K562 (cell line): ENCODE results near the gene HPCAL1. TPM values are rescaled to one million over a fixed set of nuclear protein-coding genes. Genes with fewer than 3 reads are reported as not detected.

Experiments
- ATAC-seq: fragments of 200-7000 bp; cut with Tn5 transposase; 3 replicates; pipeline ENCODE4 v1.9.1; 2020; ENCODE audit warnings: moderate library complexity
- BruUV-seq: library from RNA; stranded (reverse); fragments of 400-500 nt; replicated peaks from 2 replicates; lab custom pipeline; 2021; lab: Mats Ljungman, UMichigan
- CTCF ChIA-PET: fragments of 300-600 bp; formaldehyde crosslinking; extraction: SDS; loops from one replicate; lab custom pipeline; 2021; ENCODE audit warnings: low intra/inter-chr PET ratio; lab: Yijun Ruan, JAX
- POLR2A ChIA-PET: fragments of 300-600, 350-650 bp; sonication (Branson Sonifier 250); formaldehyde crosslinking; extraction: SDS; loops from one replicate; lab custom pipeline; 2021; ENCODE audit warnings: antibody characterized with exemption, inconsistent platforms; lab: Yijun Ruan, JAX
- DNase-seq, 4 experiments: peaks; one replicate each; pipeline versions ENCODE4 v3.0.0 to v3.0.0-alpha.2; 2011 to 2018; ENCODE audit warnings: low spot score in 3 of 4, mixed read lengths in 3 of 4; ENCODE audit errors: extremely low read depth in 1 of 4
- FAIRE-seq: peaks from 2 replicates; lab custom pipeline; 2011; peaks lifted over from hg19 to GRCh38; lab: Jason Lieb, UNC
- H2AFZ ChIP-seq: 2 replicates; pipeline ENCODE4 v1.6.0; 2011; ENCODE audit warnings: low read depth, low read length, control low read depth, inconsistent platforms
- H3K27ac ChIP-seq: fragments of 200-600 bp; 3 replicates; pipeline ENCODE4 v1.8.0; 2011; ENCODE audit warnings: low read depth, mild to moderate bottlenecking, control low read depth, inconsistent platforms, low read length, moderate library complexity, mixed read lengths; ENCODE audit errors: extremely low read depth
- H3K27me3 ChIP-seq, 2 experiments: fragments of 300-600 bp in 1 of 2; 2 replicates in 1 of 2; 3 replicates in 1 of 2; pipeline versions ENCODE4 v1.6.0 to v1.8.0; 2011; ENCODE audit warnings: inconsistent platforms in 2 of 2, low read length in 2 of 2, mild to moderate bottlenecking in 1 of 2, mixed read lengths in 1 of 2, moderate library complexity in 1 of 2; ENCODE audit not compliant: control insufficient read depth in 2 of 2, insufficient read depth in 2 of 2
- H3K36me3 ChIP-seq: fragments of 300-600 bp; 3 replicates; pipeline ENCODE4 v1.8.0; 2011; ENCODE audit warnings: mild to moderate bottlenecking, low read length, inconsistent platforms; ENCODE audit not compliant: control insufficient read depth, insufficient read depth
- H3K4me1 ChIP-seq, 2 experiments: fragments of 200-600 bp in 1 of 2; replicated peaks in 1 of 2; 2 replicates in 1 of 2; 3 replicates in 1 of 2; pipeline versions ENCODE4 v1.5.1 to v1.8.0; 2011; ENCODE audit warnings: inconsistent platforms in 2 of 2, low read length in 2 of 2, mild to moderate bottlenecking in 1 of 2, mixed read lengths in 1 of 2, moderate library complexity in 1 of 2; ENCODE audit not compliant: control insufficient read depth in 2 of 2, insufficient read depth in 2 of 2
- H3K4me2 ChIP-seq: 2 replicates; pipeline ENCODE4 v1.6.1; 2011; ENCODE audit warnings: low read length, control low read depth, inconsistent platforms, mixed read lengths; ENCODE audit not compliant: insufficient read depth
- H3K4me3 ChIP-seq: fragments of 200-600 bp; sonication (generic), shearing (Covaris generic); 2 replicates; pipeline ENCODE4 v1.5.1; 2016; ENCODE audit warnings: control low read depth, inconsistent platforms
- H3K79me2 ChIP-seq: fragments of 200-600 bp; 3 replicates; pipeline ENCODE4 v1.8.0; 2011; ENCODE audit warnings: low read length, inconsistent platforms; ENCODE audit not compliant: control insufficient read depth, insufficient read depth
- H3K9ac ChIP-seq, 2 experiments: 2 replicates each; pipeline versions ENCODE4 v1.6.0 to v1.6.1; 2011; ENCODE audit warnings: low read depth in 2 of 2, low read length in 2 of 2, control low read depth in 1 of 2, inconsistent platforms in 1 of 2, mild to moderate bottlenecking in 1 of 2, mixed read lengths in 1 of 2; ENCODE audit not compliant: insufficient read depth in 1 of 2
- H3K9me1 ChIP-seq: one replicate; pipeline ENCODE4 v1.6.0; 2011; ENCODE audit warnings: inconsistent platforms, mild to moderate bottlenecking, low read length, moderate library complexity; ENCODE audit not compliant: control insufficient read depth, insufficient read depth
- H3K9me3 ChIP-seq: replicated peaks from 2 replicates; pipeline ENCODE4 v1.5.1; 2011; ENCODE audit warnings: low read depth, low read length, inconsistent platforms; ENCODE audit not compliant: control insufficient read depth, insufficient read depth
- H4K20me1 ChIP-seq: replicated peaks from 2 replicates; pipeline ENCODE4 v1.6.1; 2011; ENCODE audit warnings: low read length, inconsistent platforms, mixed read lengths; ENCODE audit not compliant: control insufficient read depth, insufficient read depth
- CBX5 ChIP-seq: IDR thresholded peaks from 2 replicates; pipeline ENCODE4 v1.6.1; 2014; ENCODE audit warnings: low read depth, borderline replicate concordance
- CGGBP1 ChIP-seq: fragments of 250-450 bp; sonication (Bioruptor Pico); IDR thresholded peaks from 2 replicates; pipeline ENCODE4 v1.9.0; 2021; ENCODE audit warnings: mild to moderate bottlenecking
- FOXO4 ChIP-seq: fragments of 450-650 bp; formaldehyde crosslinking; IDR thresholded peaks from 2 replicates; pipeline ENCODE4 v1.4.0; 2020; ENCODE audit warnings: mild to moderate bottlenecking, moderate library complexity
- JUNB ChIP-seq: fragments of 450-650 bp; formaldehyde crosslinking; conservative IDR thresholded peaks from 2 replicates; pipeline ENCODE4 v1.4.0; 2020; ENCODE audit warnings: mild to moderate bottlenecking
- MCM2 ChIP-seq: fragments of 450-650 bp; IDR thresholded peaks from 2 replicates; pipeline ENCODE4 v1.6.1; 2017; ENCODE audit warnings: low read depth, mild to moderate bottlenecking
- NR2C2 ChIP-seq, 2 experiments: fragments of 200-800 bp in 1 of 2; sonication (Bioruptor generic) in 1 of 2; sonication (generic) in 1 of 2; formaldehyde crosslinking in 1 of 2; IDR thresholded peaks; 2 replicates each; pipeline versions ENCODE4 v1.6.1 to v1.8.0; 2016 to 2022; ENCODE audit warnings: mild to moderate bottlenecking in 1 of 2, missing compliant biosample characterization in 1 of 2, missing genetic modification characterization in 1 of 2, missing genetic modification reagents in 1 of 2
- PATZ1 ChIP-seq: fragments of 250-450 bp; sonication (Bioruptor Pico); IDR thresholded peaks from 2 replicates; pipeline ENCODE4 v1.5.0; 2020; ENCODE audit warnings: mild to moderate bottlenecking, borderline replicate concordance
- SREBF1 ChIP-seq: fragments of 150-350 bp; IDR thresholded peaks from 2 replicates; pipeline ENCODE4 v1.6.1; 2014; ENCODE audit warnings: antibody characterized with exemption, low read depth, low read length, borderline replicate concordance
- SREBF2 ChIP-seq: sonication (generic); formaldehyde crosslinking; IDR thresholded peaks from 2 replicates; pipeline ENCODE4 v1.4.0; 2020; ENCODE audit warnings: mild to moderate bottlenecking, missing genetic modification reagents
- TGIF2 ChIP-seq: sonication (generic); formaldehyde crosslinking; IDR thresholded peaks from 2 replicates; pipeline ENCODE4 v1.8.1; 2022; ENCODE audit warnings: mild to moderate bottlenecking, missing genetic modification reagents, moderate library complexity
- U2AF1 ChIP-seq: fragments of 200-400 bp; formaldehyde crosslinking; optimal IDR thresholded peaks from 2 replicates; pipeline ENCODE3; 2017; ENCODE audit warnings: mild to moderate bottlenecking, low read depth, low read length, moderate library complexity
- ZC3H11A ChIP-seq: IDR thresholded peaks from 2 replicates; pipeline ENCODE4 v1.6.1; 2012; ENCODE audit warnings: low read depth, low read length, improper control_type of control experiment
- ZNF232 ChIP-seq: sonication (generic); formaldehyde crosslinking; IDR thresholded peaks from 2 replicates; pipeline ENCODE4 v1.8.0; 2022; ENCODE audit warnings: mild to moderate bottlenecking, missing genetic modification reagents
- ZNF592 ChIP-seq: fragments of 450-650 bp; IDR thresholded peaks from 2 replicates; pipeline ENCODE4 v1.6.1; 2017; ENCODE audit warnings: antibody characterized with exemption, mild to moderate bottlenecking
- ZNF695 ChIP-seq: fragments of 450-650 bp; formaldehyde crosslinking; IDR thresholded peaks from 2 replicates; pipeline ENCODE4 v1.4.0; 2020; ENCODE audit warnings: mild to moderate bottlenecking, moderate library complexity
- WGBS: fragments of 100-300 bp; shearing (Covaris generic); methylation state at CpG from one replicate; pipeline ENCODE4 v1.1.6; 2016; ENCODE audit warnings: low coverage, mixed read lengths; ENCODE audit not compliant: insufficient coverage; ENCODE audit errors: missing lambda C conversion rate; 5-methylcytosine and 5-hydroxymethylcytosine counted together
- in situ Hi-C: fragments of 300-500 bp; cut with MboI; formaldehyde crosslinking; loops from 4 replicates; pipeline ENCODE4 v1.15.0; 2018; ENCODE audit warnings: inconsistent platforms, mixed read lengths
- intact Hi-C: fragments of 100-400 bp; cut with micrococcal nuclease; formaldehyde crosslinking; loops from 2 replicates; pipeline ENCODE4 v1.14.2; 2022
- polyA plus RNA-seq, 8 experiments: library from polyadenylated mRNA; depleted of rRNA in 4 of 8; stranded (reverse) in 5 of 8; unstranded in 3 of 8; fragments of >200 nt; fragmentation: Nextera tagmentation in 2 of 8; fragmentation: Illumina TruSeq in 1 of 8; extraction: Ambion mirVana in 2 of 8; extraction: Trizol in 1 of 8; gene quantifications; 2 replicates each; pipeline versions ENCODE4 v1.2.1 to v1.2.3, GENCODE V29; 2011 to 2014; ENCODE audit warnings: inconsistent platforms in 1 of 8, missing spikeins in 1 of 8
- total RNA-seq, 7 experiments: library from RNA; depleted of rRNA in 6 of 7; stranded (reverse); fragments of >200 nt in 6 of 7; fragmentation: Illumina TruSeq in 2 of 7; extraction: Trizol in 2 of 7; gene quantifications; 2 replicates each; pipeline versions ENCODE4 v1.2.1 to v1.2.3, GENCODE V29; 2011 to 2021; ENCODE audit warnings: low replicate concordance in 1 of 7

The HPCAL1 gene
- total and polyA plus RNA-seq, 9 of the 15 experiments (the other 6 are each of a cell fraction or from before 2014, with no cell fraction given), result 2.7 to 65.5 (median 23.9) TPM

GRCh38 chr2:10381997-10382353 is 79.3 kb downstream of the HPCAL1 start:
- no peak for DNase-seq
- H3K4me3 ChIP-seq, result no peak overlapping the region
- no peak overlapping the region for H2AFZ ChIP-seq
- POLR2A ChIA-PET, result interaction anchor here (0.7 to 1.2 kb wide), 2 partner anchors 40 to 250 kb away, joined by 3 to 4 read pairs; no protein-coding TSS in a partner anchor
- WGBS, result 59% methylated on average over 3 of the region's 3 CpGs
- in situ Hi-C loops, result no loop called here
- no peak for ATAC-seq
- H3K27me3 ChIP-seq, result no peaks in the 10 kb centered on the region
- H3K4me1 ChIP-seq, result peaks cover 12 to 42% of the 10 kb centered on the region in 2 experiments; a peak in 4 of 5 replicates
- H3K9ac ChIP-seq, result no peak overlapping the region
- H3K9me1 ChIP-seq, result peaks cover 3% of the 10 kb centered on the region
- CTCF ChIA-PET, result no interaction called here
- H3K4me2 ChIP-seq, result no peak overlapping the region
- BruUV-seq, result no TSS peak
- no peaks in the 10 kb centered on the region for H3K9me3 ChIP-seq
- intact Hi-C loops, result no loop called here
- H3K36me3 ChIP-seq, result no peaks in the 10 kb centered on the region
- H3K79me2 ChIP-seq, result peaks cover 37% of the 10 kb centered on the region
- H4K20me1 ChIP-seq, result peaks cover 45% of the 10 kb centered on the region
- no peak for FAIRE-seq
- no peak overlapping the region for H3K27ac ChIP-seq
- no peak for TF ChIP-seq MCM2
- TF ChIP-seq ZNF232 (CRISPR knock-in tag), result no peak
- no peak for TF ChIP-seq ZNF592
- no peak for TF ChIP-seq FOXO4 (CRISPR knock-in tag)
- no peak for TF ChIP-seq TGIF2 (CRISPR knock-in tag)
- TF ChIP-seq PATZ1 (CRISPR knock-in tag), result no peak
- TF ChIP-seq SREBF2 (CRISPR knock-in tag), result no peak
- TF ChIP-seq ZC3H11A, result no peak
- no peak for TF ChIP-seq CGGBP1 (CRISPR knock-in tag)
- no peak for TF ChIP-seq JUNB (CRISPR knock-in tag)
- no peak for TF ChIP-seq NR2C2 (CRISPR knock-in tag; IDR thresholded peaks at IDR 0.05)
- no peak for TF ChIP-seq NR2C2 (tag; IDR thresholded peaks at IDR 0.05)
- no peak for TF ChIP-seq CBX5
- no peak for TF ChIP-seq U2AF1
- TF ChIP-seq ZNF695 (CRISPR knock-in tag), result no peak
- TF ChIP-seq SREBF1, result no peak
